GM15510 (cell line): ENCODE measurements around the gene PIGB.

Experiments used
- POLR2A ChIP-seq: IDR thresholded peaks from 3 replicates; pipeline ENCODE4 v1.6.1; 2011; ENCODE audit warnings: borderline replicate concordance; ENCODE audit not compliant: insufficient read length; ENCODE audit errors: extremely low read depth

Gene PIGB

DNA sequence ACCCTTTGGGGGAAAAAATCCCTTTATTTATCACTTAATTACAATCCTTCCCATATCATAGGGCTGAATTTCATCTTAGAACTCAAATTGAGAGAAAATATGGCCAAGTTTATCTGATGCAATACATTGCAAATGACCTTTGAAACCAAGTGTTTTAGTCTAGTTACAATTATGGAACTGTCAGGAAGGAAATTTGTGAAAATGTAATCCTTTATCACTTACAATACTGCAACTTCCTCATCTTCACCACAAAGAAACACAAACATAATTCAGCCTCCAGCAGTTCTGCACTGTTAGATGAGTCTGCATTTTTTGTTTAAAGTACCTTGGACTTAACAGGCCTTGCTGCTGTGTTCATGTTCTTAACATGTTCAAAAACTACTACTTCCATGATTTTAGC, 84.5 kb downstream of the PIGB start:
- no peak for TF ChIP-seq POLR2A
